IMR-90 (cell line): ENCODE data around the gene RALGAPA2. TPM values are rescaled to one million over a fixed set of nuclear protein-coding genes. Genes with fewer than 3 reads are reported as not detected.
A peak's percentile ranks its signal among the peaks of the same experiment; 100 is the strongest.

Source experiments
- ATAC-seq: fragments of 200-7000 bp; cut with Tn5 transposase; 2 replicates; pipeline ENCODE4 v1.9.1; 2020; ENCODE audit warnings: low read depth, mild to moderate bottlenecking, moderate library complexity
- BruUV-seq: library from RNA; stranded (reverse); fragments of 400-500 nt; replicated peaks from 2 replicates; lab custom pipeline; 2021; lab: Mats Ljungman, UMichigan
- CTCF ChIA-PET: fragments of 300-600 bp; formaldehyde crosslinking; extraction: SDS; loops from one replicate; lab custom pipeline; 2021; ENCODE audit warnings: antibody characterized with exemption; lab: Yijun Ruan, JAX
- POLR2A ChIA-PET: fragments of 300-600 bp; sonication (Branson Sonifier 250); formaldehyde crosslinking; loops from one replicate; lab custom pipeline; 2022; ENCODE audit warnings: antibody characterized with exemption; ENCODE audit not compliant: unreplicated experiment; lab: Charles Lee
- DNase-seq: peaks from one replicate; pipeline ENCODE4 v3.0.0; 2013
- H2AFZ ChIP-seq: replicated peaks from 2 replicates; pipeline ENCODE3; 2013; ENCODE audit warnings: low read length, mild to moderate bottlenecking; ENCODE audit not compliant: poor library complexity
- H2AK5ac ChIP-seq: 2 replicates; pipeline ENCODE4 v1.6.1; 2013; ENCODE audit warnings: low read depth, low read length, inconsistent platforms
- H2AK9ac ChIP-seq: replicated peaks from 2 replicates; pipeline ENCODE3; 2013; ENCODE audit warnings: mild to moderate bottlenecking, low read depth, low read length, moderate library complexity; ENCODE audit not compliant: poor library complexity
- H2BK120ac ChIP-seq: 2 replicates; pipeline ENCODE4 v1.6.1; 2013; ENCODE audit warnings: low read depth, low read length, inconsistent platforms
- H2BK15ac ChIP-seq: 3 replicates; pipeline ENCODE4 v1.6.1; 2013; ENCODE audit warnings: low read depth, low read length, inconsistent platforms
- H2BK20ac ChIP-seq: 2 replicates; pipeline ENCODE4 v1.6.1; 2013; ENCODE audit warnings: low read depth, mild to moderate bottlenecking, inconsistent platforms, low read length, moderate library complexity
- H2BK5ac ChIP-seq: 2 replicates; pipeline ENCODE4 v1.6.1; 2013; ENCODE audit warnings: mild to moderate bottlenecking, low read depth, low read length, inconsistent platforms; ENCODE audit not compliant: poor library complexity, severe bottlenecking
- H3K14ac ChIP-seq: replicated peaks from 2 replicates; pipeline ENCODE4 v1.6.1; 2013; ENCODE audit warnings: low read depth, low read length, inconsistent platforms
- H3K18ac ChIP-seq: 2 replicates; pipeline ENCODE4 v1.6.1; 2013; ENCODE audit warnings: low read depth, low read length, control low read depth
- H3K23ac ChIP-seq: 2 replicates; pipeline ENCODE4 v1.6.1; 2013; ENCODE audit warnings: low read depth, low read length, inconsistent platforms
- H3K27ac ChIP-seq: 2 replicates; pipeline ENCODE4 v1.5.1; 2013; ENCODE audit warnings: mild to moderate bottlenecking, control low read depth, low read length; ENCODE audit not compliant: insufficient read depth
- H3K27me3 ChIP-seq: 2 replicates; pipeline ENCODE4 v1.6.1; 2013; ENCODE audit warnings: low read length; ENCODE audit not compliant: control insufficient read depth, insufficient read depth
- H3K36me3 ChIP-seq: 2 replicates; pipeline ENCODE4 v1.6.1; 2013; ENCODE audit warnings: low read length, mixed read lengths; ENCODE audit not compliant: control insufficient read depth, insufficient read depth
- H3K4ac ChIP-seq: 2 replicates; pipeline ENCODE4 v1.6.1; 2013; ENCODE audit warnings: low read depth, low read length, inconsistent platforms
- H3K4me1 ChIP-seq: 2 replicates; pipeline ENCODE4 v1.6.1; 2013; ENCODE audit warnings: low read length, mixed read lengths; ENCODE audit not compliant: control insufficient read depth, insufficient read depth
- H3K4me2 ChIP-seq: 2 replicates; pipeline ENCODE4 v1.6.1; 2013; ENCODE audit warnings: low read depth, mild to moderate bottlenecking, control low read depth, low read length, moderate library complexity
- H3K4me3 ChIP-seq: 2 replicates; pipeline ENCODE4 v1.5.1; 2013; ENCODE audit warnings: low read depth, mild to moderate bottlenecking, control low read depth, low read length, moderate library complexity; ENCODE audit not compliant: insufficient read depth
- H3K56ac ChIP-seq: 2 replicates; pipeline ENCODE4 v1.6.1; 2013; ENCODE audit warnings: low read length, inconsistent platforms; ENCODE audit not compliant: insufficient read depth; ENCODE audit errors: extremely low read depth
- H3K79me1 ChIP-seq, 2 experiments: 2 replicates each; pipeline ENCODE4 v1.6.1; 2013; ENCODE audit warnings: low read length in 2 of 2, inconsistent platforms in 1 of 2, low read depth in 1 of 2
- H3K9ac ChIP-seq: 2 replicates; pipeline ENCODE4 v1.6.1; 2013; ENCODE audit warnings: low read depth, low read length, control low read depth
- H3K9me1 ChIP-seq: 2 replicates; pipeline ENCODE4 v1.6.1; 2013; ENCODE audit warnings: low read length, inconsistent platforms; ENCODE audit not compliant: insufficient read depth
- H3K9me3 ChIP-seq: 2 replicates; pipeline ENCODE4 v1.6.1; 2013; ENCODE audit warnings: low read length; ENCODE audit not compliant: control insufficient read depth, insufficient read depth
- H4K20me1 ChIP-seq: 2 replicates; pipeline ENCODE4 v1.6.1; 2013; ENCODE audit warnings: low read length, inconsistent platforms; ENCODE audit not compliant: insufficient read depth
- H4K5ac ChIP-seq: 2 replicates; pipeline ENCODE4 v1.6.1; 2013; ENCODE audit warnings: mild to moderate bottlenecking, low read depth, low read length, control low read depth
- H4K8ac ChIP-seq, 2 experiments: 2 replicates each; pipeline ENCODE4 v1.6.1; 2013; ENCODE audit warnings: low read depth in 2 of 2, low read length in 2 of 2, control low read depth in 1 of 2, inconsistent platforms in 1 of 2
- H4K91ac ChIP-seq: 2 replicates; pipeline ENCODE4 v1.6.1; 2013; ENCODE audit warnings: low read depth, low read length, inconsistent platforms; ENCODE audit not compliant: insufficient read depth
- BHLHE40 ChIP-seq: fragments of 150-350 bp; IDR thresholded peaks from 2 replicates; pipeline ENCODE4 v1.6.1; 2016; ENCODE audit warnings: mild to moderate bottlenecking, low read depth, low read length
- CEBPB ChIP-seq: IDR thresholded peaks from 2 replicates; pipeline ENCODE4 v1.6.1; 2012; ENCODE audit warnings: low read depth, low read length, improper control_type of control experiment
- CHD1 ChIP-seq: IDR thresholded peaks from 2 replicates; pipeline ENCODE4 v1.6.1; 2012; ENCODE audit warnings: low read depth, low read length, improper control_type of control experiment
- FOS ChIP-seq: fragments of 150-350 bp; IDR thresholded peaks from 2 replicates; pipeline ENCODE4 v1.6.1; 2016; ENCODE audit warnings: low read depth, low read length
- MAFK ChIP-seq: IDR thresholded peaks from 2 replicates; pipeline ENCODE4 v1.6.1; 2012; ENCODE audit warnings: low read depth, low read length, improper control_type of control experiment
- MAZ ChIP-seq: IDR thresholded peaks from 2 replicates; pipeline ENCODE4 v1.6.1; 2012; ENCODE audit warnings: low read depth, mild to moderate bottlenecking, low read length, improper control_type of control experiment, moderate library complexity, borderline replicate concordance
- NFE2L2 ChIP-seq: fragments of 150-350 bp; IDR thresholded peaks from 2 replicates; pipeline ENCODE4 v1.6.1; 2016; ENCODE audit warnings: low read depth, mild to moderate bottlenecking, low read length
- POLR2A ChIP-seq: IDR thresholded peaks from 2 replicates; pipeline ENCODE4 v1.6.1; 2012; ENCODE audit warnings: mild to moderate bottlenecking, low read depth, low read length
- RAD21 ChIP-seq: IDR thresholded peaks from 2 replicates; pipeline ENCODE4 v1.6.1; 2012; ENCODE audit warnings: low read length, improper control_type of control experiment
- RCOR1 ChIP-seq: IDR thresholded peaks from 2 replicates; pipeline ENCODE4 v1.6.1; 2012; ENCODE audit warnings: mild to moderate bottlenecking, low read length, improper control_type of control experiment; ENCODE audit not compliant: insufficient replicate concordance
- RFX5 ChIP-seq: IDR thresholded peaks from 2 replicates; pipeline ENCODE4 v1.8.0; 2012; ENCODE audit warnings: low read depth, mild to moderate bottlenecking, low read length, moderate library complexity
- SMC3 ChIP-seq: fragments of 150-350 bp; IDR thresholded peaks from 2 replicates; pipeline ENCODE4 v1.6.1; 2016; ENCODE audit warnings: low read depth, mild to moderate bottlenecking, antibody characterized with exemption, low read length, moderate library complexity
- WGBS, 2 experiments: methylation state at CpG; one replicate each; pipeline versions ENCODE4 v1.1.5 to v1.1.7; 2013; ENCODE audit warnings: missing lambda C conversion rate in 2 of 2; ENCODE audit not compliant: insufficient read length in 1 of 2; ENCODE audit errors: extremely low coverage in 2 of 2; 5-methylcytosine and 5-hydroxymethylcytosine counted together
- dilution Hi-C: fragments of 300-500 bp; cut with HindIII; formaldehyde crosslinking; loops from one replicate; pipeline ENCODE4 v1.14.3; 2018; ENCODE audit warnings: low sequenced_read_pairs; ENCODE audit not compliant: unreplicated experiment
- in situ Hi-C: fragments of 300-500 bp; cut with MboI; formaldehyde crosslinking; loops from 3 replicates; pipeline ENCODE4 v1.14.3; 2019; ENCODE audit warnings: low sequenced_read_pairs, inconsistent platforms, mixed read lengths
- intact Hi-C: fragments of 100-400 bp; cut with micrococcal nuclease; formaldehyde crosslinking; loops from 2 replicates; pipeline ENCODE4 v1.10.0; 2022
- polyA plus RNA-seq, 3 experiments: library from polyadenylated mRNA; depleted of rRNA; stranded (reverse); fragments of >200 nt; gene quantifications; 2 replicates each; pipeline ENCODE4 v1.2.3, GENCODE V29; 2012; ENCODE audit warnings: low replicate concordance in 1 of 3
- total RNA-seq: library from RNA; depleted of rRNA; stranded (reverse); fragments of >200 nt; gene quantifications from 2 replicates; pipeline ENCODE4 v1.2.3, GENCODE V29; 2012
- TF ChIP-seq, protein P1 (sequence below): conservative IDR thresholded peaks from 2 replicates; pipeline ENCODE4 v1.5.1; 2012; ENCODE audit warnings: mild to moderate bottlenecking, low read depth, low read length, improper control_type of control experiment
- TF ChIP-seq, protein P2 (sequence below): fragments of 150-350 bp; IDR thresholded peaks from 2 replicates; pipeline ENCODE4 v1.6.1; 2017; ENCODE audit warnings: mild to moderate bottlenecking, antibody characterized with exemption, low read length, low read depth

The RALGAPA2 gene
- total and polyA plus RNA-seq, 2 of the 4 experiments (the other 2 are of a cell fraction), result 1.3 to 3.9 TPM

DNA sequence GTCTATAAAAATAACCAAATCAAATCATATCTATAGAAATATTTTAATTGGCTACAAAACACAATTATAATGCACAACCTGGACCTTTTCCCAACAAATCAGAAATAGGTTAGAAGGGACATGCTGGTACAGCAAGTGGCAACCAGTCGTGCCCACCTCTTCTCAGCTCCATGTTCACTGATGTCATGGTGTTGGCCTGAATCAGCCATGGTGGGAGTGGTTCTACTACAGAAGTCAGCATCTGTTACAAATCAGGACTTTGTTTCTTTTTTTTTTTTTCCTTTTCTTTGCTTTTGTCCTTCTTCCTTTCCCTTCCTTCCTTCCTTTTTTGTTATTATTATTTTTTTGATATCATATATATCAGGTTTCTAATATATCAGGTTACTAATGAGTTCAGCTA lies 91.2 kb downstream of the RALGAPA2 start:
- H3K9me3 ChIP-seq, result no peaks in the 10 kb centered on the region
- H3K79me1 ChIP-seq, result no peaks in the 10 kb centered on the region
- H4K91ac ChIP-seq, result no peak overlapping the region
- no peak overlapping the region for H2AFZ ChIP-seq
- H3K9ac ChIP-seq, result no peak overlapping the region
- H2AK5ac ChIP-seq, result no peak overlapping the region
- H3K56ac ChIP-seq, result no peak overlapping the region
- no peak overlapping the region for H3K18ac ChIP-seq
- DNase-seq (no peak), ATAC-seq (no peak)
- H3K4me2 ChIP-seq, result no peak overlapping the region
- H2BK120ac ChIP-seq, result no peak overlapping the region
- H3K27ac ChIP-seq, result no peak overlapping the region
- no peak overlapping the region for H4K8ac ChIP-seq
- POLR2A ChIA-PET, result no interaction called here
- H3K14ac ChIP-seq, result no peak overlapping the region
- no peaks in the 10 kb centered on the region for H4K20me1 ChIP-seq
- intact Hi-C loops (no loop called here), dilution Hi-C loops (no loop called here), in situ Hi-C loops (no loop called here)
- H3K36me3 ChIP-seq, result no peaks in the 10 kb centered on the region
- no CpG with 5 or more reads among the region's 1 CpG for WGBS, 2 experiments
- H2BK20ac ChIP-seq, result no peak overlapping the region
- no peak overlapping the region for H3K4ac ChIP-seq
- no peaks in the 10 kb centered on the region for H3K4me1 ChIP-seq
- CTCF ChIA-PET, result no interaction called here
- no peak overlapping the region for H2BK5ac ChIP-seq
- no peaks in the 10 kb centered on the region for H3K27me3 ChIP-seq
- H3K23ac ChIP-seq, result no peak overlapping the region
- BruUV-seq, result no TSS peak
- no peaks in the 10 kb centered on the region for H3K9me1 ChIP-seq
- no peak for TF ChIP-seq SMC3
- TF ChIP-seq CEBPB, result no peak
- TF ChIP-seq RFX5, result no peak
- no peak for TF ChIP-seq CHD1
- TF ChIP-seq, protein P1, sequence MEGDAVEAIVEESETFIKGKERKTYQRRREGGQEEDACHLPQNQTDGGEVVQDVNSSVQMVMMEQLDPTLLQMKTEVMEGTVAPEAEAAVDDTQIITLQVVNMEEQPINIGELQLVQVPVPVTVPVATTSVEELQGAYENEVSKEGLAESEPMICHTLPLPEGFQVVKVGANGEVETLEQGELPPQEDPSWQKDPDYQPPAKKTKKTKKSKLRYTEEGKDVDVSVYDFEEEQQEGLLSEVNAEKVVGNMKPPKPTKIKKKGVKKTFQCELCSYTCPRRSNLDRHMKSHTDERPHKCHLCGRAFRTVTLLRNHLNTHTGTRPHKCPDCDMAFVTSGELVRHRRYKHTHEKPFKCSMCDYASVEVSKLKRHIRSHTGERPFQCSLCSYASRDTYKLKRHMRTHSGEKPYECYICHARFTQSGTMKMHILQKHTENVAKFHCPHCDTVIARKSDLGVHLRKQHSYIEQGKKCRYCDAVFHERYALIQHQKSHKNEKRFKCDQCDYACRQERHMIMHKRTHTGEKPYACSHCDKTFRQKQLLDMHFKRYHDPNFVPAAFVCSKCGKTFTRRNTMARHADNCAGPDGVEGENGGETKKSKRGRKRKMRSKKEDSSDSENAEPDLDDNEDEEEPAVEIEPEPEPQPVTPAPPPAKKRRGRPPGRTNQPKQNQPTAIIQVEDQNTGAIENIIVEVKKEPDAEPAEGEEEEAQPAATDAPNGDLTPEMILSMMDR, result no peak
- no peak for TF ChIP-seq BHLHE40
- TF ChIP-seq NFE2L2, result no peak
- TF ChIP-seq MAFK, result no peak
- no peak for TF ChIP-seq RCOR1
- TF ChIP-seq FOS, result no peak
- no peak for TF ChIP-seq RAD21
- TF ChIP-seq POLR2A, result no peak
- TF ChIP-seq, protein P2, sequence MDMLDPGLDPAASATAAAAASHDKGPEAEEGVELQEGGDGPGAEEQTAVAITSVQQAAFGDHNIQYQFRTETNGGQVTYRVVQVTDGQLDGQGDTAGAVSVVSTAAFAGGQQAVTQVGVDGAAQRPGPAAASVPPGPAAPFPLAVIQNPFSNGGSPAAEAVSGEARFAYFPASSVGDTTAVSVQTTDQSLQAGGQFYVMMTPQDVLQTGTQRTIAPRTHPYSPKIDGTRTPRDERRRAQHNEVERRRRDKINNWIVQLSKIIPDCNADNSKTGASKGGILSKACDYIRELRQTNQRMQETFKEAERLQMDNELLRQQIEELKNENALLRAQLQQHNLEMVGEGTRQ, result no peak
- no peak for TF ChIP-seq MAZ
- H4K5ac ChIP-seq, result no peak overlapping the region
- peak overlapping the region; percentile 65 for H2AK9ac ChIP-seq
- H3K4me3 ChIP-seq, result no peak overlapping the region
- H2BK15ac ChIP-seq, result no peak overlapping the region
